Brain microvascular endothelial cell (primary cell): Measurements from ENCODE around the gene TRABD2B.

Experiments
- DNase-seq: peaks from one replicate; pipeline ENCODE4 v3.0.0-alpha.2; 2020
- H3K27ac ChIP-seq: fragments of 250-450 bp; sonication (Bioruptor Pico); 2 replicates; pipeline ENCODE4 v1.5.1; 2020; ENCODE audit warnings: mild to moderate bottlenecking, moderate library complexity
- H3K27me3 ChIP-seq: fragments of 250-450 bp; sonication (Bioruptor Pico); replicated peaks from 2 replicates; pipeline ENCODE4 v1.5.1; 2020; ENCODE audit warnings: mild to moderate bottlenecking
- H3K36me3 ChIP-seq: fragments of 250-450 bp; sonication (Bioruptor Pico); replicated peaks from 2 replicates; pipeline ENCODE4 v1.5.1; 2020; ENCODE audit warnings: mild to moderate bottlenecking
- H3K4me3 ChIP-seq: 2 replicates; pipeline ENCODE4 v1.5.1; 2011; ENCODE audit warnings: low read depth, mild to moderate bottlenecking, control low read depth, low read length, moderate library complexity
- CTCF ChIP-seq: IDR thresholded peaks from 2 replicates; pipeline ENCODE4 v1.5.1; 2011; ENCODE audit warnings: low read depth, mild to moderate bottlenecking, moderate library complexity, low read length, control low read depth, inconsistent platforms; ENCODE audit errors: missing control alignments
- in situ Hi-C: cut with HindIII; loops from 2 replicates; pipeline ENCODE4 v1.10.0; 2017; ENCODE audit warnings: low sequenced_read_pairs, low pct_ligation_motif_present

TRABD2B gene

GRCh38 chr1:47795102-47795501, 202.1 kb downstream of the TRABD2B start:
- H3K27ac ChIP-seq: no peak overlapping the region
- no peaks in the 10 kb centered on the region for H3K27me3 ChIP-seq
- DNase-seq: no peak
- TF ChIP-seq CTCF: no peak
- H3K36me3 ChIP-seq: no peaks in the 10 kb centered on the region
- in situ Hi-C loops: no loop called here
- no peak overlapping the region for H3K4me3 ChIP-seq

GRCh38 chr1:47794530-47794929, 202.7 kb downstream of the TRABD2B start:
- DNase-seq: no peak
- no peaks in the 10 kb centered on the region for H3K36me3 ChIP-seq
- H3K27ac ChIP-seq: no peak overlapping the region
- no peaks in the 10 kb centered on the region for H3K27me3 ChIP-seq
- TF ChIP-seq CTCF: no peak
- in situ Hi-C loops: no loop called here
- H3K4me3 ChIP-seq: no peak overlapping the region

GRCh38 chr1:47794081-47794480, 203.1 kb downstream of the TRABD2B start:
- DNase-seq: no peak
- H3K36me3 ChIP-seq: no peaks in the 10 kb centered on the region
- H3K27me3 ChIP-seq: no peaks in the 10 kb centered on the region
- H3K4me3 ChIP-seq: no peak overlapping the region
- no peak overlapping the region for H3K27ac ChIP-seq
- no peak for TF ChIP-seq CTCF
- in situ Hi-C loops: no loop called here

GRCh38 chr1:47793563-47793962, 203.6 kb downstream of the TRABD2B start:
- Histone ChIP-seq H3K27ac (no peak overlapping the region), H3K27me3 (no peaks in the 10 kb centered on the region), H3K4me3 (no peak overlapping the region), H3K36me3 (no peaks in the 10 kb centered on the region)
- TF ChIP-seq CTCF: no peak
- in situ Hi-C loops: no loop called here
- no peak for DNase-seq

- Histone ChIP-seq H3K36me3 (no peaks in the 10 kb centered on the region), H3K27me3 (no peaks in the 10 kb centered on the region), H3K4me3 (no peak overlapping the region), H3K27ac (no peak overlapping the region)
- no peak for DNase-seq
- in situ Hi-C loops: no loop called here
- TF ChIP-seq CTCF: no peak
Measured at GRCh38 chr1:47792779-47793178, 204.4 kb downstream of the TRABD2B start.

GRCh38 chr1:47791879-47792608, 205.1 kb downstream of the TRABD2B start:
- Histone ChIP-seq H3K27ac (no peak overlapping the region), H3K27me3 (no peaks in the 10 kb centered on the region), H3K4me3 (no peak overlapping the region), H3K36me3 (no peaks in the 10 kb centered on the region)
- TF ChIP-seq CTCF: no peak
- in situ Hi-C loops: no loop called here
- no peak for DNase-seq
